GM23338 (cell line): ENCODE measurements around the gene GTPBP8. TPM values are rescaled to one million over a fixed set of nuclear protein-coding genes. Genes with fewer than 3 reads are reported as not detected.

Source experiments
- ATAC-seq: fragments of 200-7000 bp; cut with Tn5 transposase; 3 replicates; pipeline ENCODE4 v1.9.1; 2020
- DNase-seq: peaks from one replicate; pipeline ENCODE4 v3.0.0-alpha.2; 2015; ENCODE audit warnings: low spot score
- H2AFZ ChIP-seq: fragments of 200-600 bp; sonication (generic); 2 replicates; pipeline ENCODE4 v1.8.0; 2016; ENCODE audit warnings: antibody characterized with exemption, mild to moderate bottlenecking, moderate library complexity
- H3F3A ChIP-seq: fragments of 200-600 bp; sonication (generic); replicated peaks from 2 replicates; pipeline ENCODE4 v1.8.0; 2017; ENCODE audit warnings: antibody characterized with exemption, mixed run types, low read depth
- H3K27ac ChIP-seq: fragments of 200-600 bp; sonication (generic); 2 replicates; pipeline ENCODE4 v1.6.1; 2016; ENCODE audit warnings: low read depth
- H3K27me3 ChIP-seq: fragments of 200-600 bp; sonication (generic); 2 replicates; pipeline ENCODE4 v1.8.0; 2016; ENCODE audit warnings: mild to moderate bottlenecking, mixed run types, moderate library complexity; ENCODE audit not compliant: insufficient read depth
- H3K36me3 ChIP-seq: fragments of 200-600 bp; sonication (generic); 2 replicates; pipeline ENCODE4 v1.8.0; 2016; ENCODE audit warnings: mild to moderate bottlenecking; ENCODE audit not compliant: insufficient read depth
- H3K4me1 ChIP-seq: fragments of 200-600 bp; sonication (generic); 2 replicates; pipeline ENCODE4 v1.8.0; 2016; ENCODE audit warnings: mild to moderate bottlenecking, moderate library complexity; ENCODE audit not compliant: insufficient read depth
- H3K4me2 ChIP-seq: fragments of 200-600 bp; sonication (generic); 2 replicates; pipeline ENCODE4 v1.7.1; 2017; ENCODE audit warnings: mixed run types
- H3K4me3 ChIP-seq: fragments of 200-600 bp; sonication (generic); 2 replicates; pipeline ENCODE4 v1.6.1; 2016; ENCODE audit warnings: mixed run types
- H3K79me2 ChIP-seq: fragments of 200-600 bp; sonication (generic); replicated peaks from 2 replicates; pipeline ENCODE4 v1.8.0; 2017; ENCODE audit warnings: mild to moderate bottlenecking; ENCODE audit not compliant: insufficient read depth
- H3K9me2 ChIP-seq: fragments of 200-600 bp; sonication (generic); 2 replicates; pipeline ENCODE4 v1.8.0; 2017; ENCODE audit not compliant: insufficient read depth
- H4K20me1 ChIP-seq: fragments of 200-600 bp; sonication (generic); replicated peaks from 2 replicates; pipeline ENCODE4 v1.8.0; 2017; ENCODE audit warnings: mild to moderate bottlenecking; ENCODE audit not compliant: insufficient read depth
- H3K27ac Mint-ChIP-seq: 2 replicates; pipeline ENCODE4 v1.8.0; 2020; ENCODE audit warnings: inconsistent platforms, mild to moderate bottlenecking, moderate library complexity, mixed read lengths
- H3K27me3 Mint-ChIP-seq: 3 replicates; pipeline ENCODE4 v1.8.0; 2022; ENCODE audit warnings: low read depth, mild to moderate bottlenecking, moderate library complexity, mixed read lengths, inconsistent platforms; ENCODE audit not compliant: insufficient read depth, poor library complexity
- H3K36me3 Mint-ChIP-seq: 3 replicates; pipeline ENCODE4 v1.8.0; 2021; ENCODE audit warnings: low read depth, mild to moderate bottlenecking, inconsistent platforms, moderate library complexity, mixed read lengths
- H3K4me1 Mint-ChIP-seq: 3 replicates; pipeline ENCODE4 v1.8.0; 2020; ENCODE audit warnings: mild to moderate bottlenecking, inconsistent platforms, mixed read lengths
- H3K4me3 Mint-ChIP-seq: 3 replicates; pipeline ENCODE4 v1.8.0; 2021; ENCODE audit warnings: moderate library complexity, mild to moderate bottlenecking, inconsistent platforms, mixed read lengths
- H3K9me3 Mint-ChIP-seq: 3 replicates; pipeline ENCODE4 v1.8.0; 2020; ENCODE audit warnings: moderate library complexity, mild to moderate bottlenecking, inconsistent platforms, mixed read lengths
- CREB1 ChIP-seq: fragments of 250-450 bp; sonication (Bioruptor Pico); IDR thresholded peaks from 2 replicates; pipeline ENCODE4 v1.5.0; 2020; ENCODE audit warnings: low read depth, mild to moderate bottlenecking, moderate library complexity
- CTCF ChIP-seq, 2 experiments: fragments of 200-600 bp in 1 of 2; sonication (generic) in 1 of 2; conservative IDR thresholded peaks; 2 replicates each; pipeline versions ENCODE4 v1.5.1 to v1.6.1; 2016 to 2017; ENCODE audit warnings: antibody characterized with exemption in 2 of 2, low read depth in 2 of 2, mild to moderate bottlenecking in 2 of 2, moderate library complexity in 1 of 2
- EZH2 ChIP-seq: fragments of 200-600 bp; sonication (generic); IDR thresholded peaks from one replicate; pipeline ENCODE4 v1.8.0; 2017; ENCODE audit warnings: antibody characterized with exemption, mild to moderate bottlenecking, low read depth; ENCODE audit not compliant: unreplicated experiment
- EZH2phosphoT487 ChIP-seq: fragments of 200-600 bp; sonication (generic); IDR thresholded peaks from one replicate; pipeline ENCODE4 v1.8.1; 2018; ENCODE audit warnings: antibody characterized with exemption; ENCODE audit not compliant: unreplicated experiment
- JUNB ChIP-seq: IDR thresholded peaks from one replicate; pipeline ENCODE4 v1.6.1; 2016; ENCODE audit warnings: antibody characterized with exemption; ENCODE audit not compliant: unreplicated experiment
- NANOG ChIP-seq: IDR thresholded peaks from 2 replicates; pipeline ENCODE4 v1.6.1; 2016; ENCODE audit warnings: antibody characterized with exemption, borderline replicate concordance
- POLR2AphosphoS5 ChIP-seq: IDR thresholded peaks from 2 replicates; pipeline ENCODE4 v1.6.1; 2016; ENCODE audit warnings: antibody characterized with exemption, low read depth
- STAT1 ChIP-seq: IDR thresholded peaks from one replicate; pipeline ENCODE4 v1.6.1; 2016; ENCODE audit warnings: antibody characterized with exemption; ENCODE audit not compliant: unreplicated experiment
- ZNF114 ChIP-seq: fragments of 250-450 bp; sonication (Bioruptor Pico); IDR thresholded peaks from 2 replicates; pipeline ENCODE4 v1.5.0; 2020; ENCODE audit warnings: mild to moderate bottlenecking, moderate library complexity
- ZNF331 ChIP-seq: fragments of 250-450 bp; sonication (Bioruptor Pico); IDR thresholded peaks from 2 replicates; pipeline ENCODE4 v1.5.0; 2020; ENCODE audit warnings: low read depth, mild to moderate bottlenecking, moderate library complexity
- polyA plus RNA-seq: library from polyadenylated mRNA; unstranded; fragments of >200 nt; fragmentation: Nextera tagmentation; extraction: Ambion mirVana; gene quantifications from 2 replicates; pipeline ENCODE4 v1.2.1, GENCODE V29; 2016
- total RNA-seq: library from RNA; depleted of rRNA; stranded (reverse); fragments of >200 nt; shearing (Covaris generic); gene quantifications from 2 replicates; pipeline ENCODE4 v1.2.3, GENCODE V29; 2014
- TF ChIP-seq, protein P1 (sequence below): IDR thresholded peaks from 2 replicates; pipeline ENCODE4 v1.6.1; 2016; ENCODE audit warnings: antibody characterized with exemption
- TF ChIP-seq, protein P2 (sequence below): IDR thresholded peaks from one replicate; pipeline ENCODE4 v1.6.1; 2018; ENCODE audit warnings: antibody characterized with exemption; ENCODE audit not compliant: unreplicated experiment

GTPBP8 gene
- total and polyA plus RNA-seq, 2 experiments from 2014 or later, result 39.9 to 47.1 TPM

DNA sequence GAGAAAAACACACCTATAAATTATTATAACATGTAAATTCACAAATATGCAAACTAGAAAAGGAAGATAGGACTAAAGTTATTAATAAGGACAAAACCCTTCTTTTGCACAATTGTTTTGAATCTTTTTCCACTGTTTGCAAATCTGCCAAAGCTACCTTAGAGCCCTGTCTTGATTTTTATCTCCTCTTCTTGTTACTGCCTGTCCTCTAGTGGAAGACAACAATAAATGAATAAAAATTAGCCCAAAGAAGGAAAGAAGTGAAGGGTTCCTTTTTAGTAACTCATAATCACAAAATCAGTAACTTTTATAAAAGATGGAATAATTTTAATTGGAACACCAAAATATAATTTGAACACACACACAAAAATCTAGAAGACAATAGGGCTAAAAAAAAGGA lies 18.6 kb upstream of the GTPBP8 start:
- H3K4me1 ChIP-seq, result no peaks in the 10 kb centered on the region

DNA sequence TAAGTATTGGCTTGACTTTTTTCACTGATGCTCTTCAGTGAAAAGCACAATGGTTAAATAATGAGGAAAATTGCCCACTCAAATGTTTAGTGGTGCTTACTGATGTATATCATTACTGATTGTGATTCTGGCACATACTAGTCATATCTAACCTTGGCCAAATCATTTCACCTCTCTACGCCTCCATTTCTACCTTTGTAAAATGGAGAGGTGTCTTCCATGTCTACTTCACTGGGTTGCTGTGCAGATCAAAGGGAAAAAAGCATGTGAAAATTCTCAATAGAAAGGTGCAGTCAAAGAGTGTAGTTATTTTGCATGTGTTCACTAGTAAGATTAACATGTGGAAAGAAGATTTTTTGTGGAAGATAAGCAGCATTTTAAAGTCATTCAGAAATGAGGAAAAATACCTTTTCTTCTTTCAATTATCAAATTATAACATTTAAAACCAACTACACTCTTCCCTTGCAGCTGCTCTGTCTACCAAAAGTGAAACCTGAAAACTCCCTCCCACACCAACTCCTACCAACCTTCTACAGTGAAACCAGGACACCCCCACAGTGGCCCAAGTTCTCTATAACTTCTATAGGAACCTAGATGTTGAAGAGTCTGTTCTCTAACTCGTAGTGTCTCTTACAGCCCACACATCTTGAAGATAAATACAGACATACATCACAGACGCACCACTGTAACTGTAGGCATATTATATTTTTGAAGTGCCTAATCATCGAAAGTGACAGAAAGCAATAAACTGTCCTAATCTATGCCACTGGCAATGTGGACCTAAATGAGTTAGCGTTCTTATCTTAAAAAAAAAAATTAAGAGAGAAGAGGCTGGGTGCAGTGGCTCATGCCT lies 17.2 kb upstream of the GTPBP8 start:
- ATAC-seq, result no peak
- Mint-ChIP-seq H3K4me3 (no peak overlapping the region), H3K36me3 (no peaks in the 10 kb centered on the region), H3K27me3 (no peaks in the 10 kb centered on the region), H3K27ac (no peak overlapping the region), H3K9me3 (no peaks in the 10 kb centered on the region), H3K4me1 (no peaks in the 10 kb centered on the region)
- H3K4me2 ChIP-seq, result no peak overlapping the region
- H2AFZ ChIP-seq, result no peak overlapping the region
- H3K79me2 ChIP-seq, result no peaks in the 10 kb centered on the region
- no peak for DNase-seq
- no peaks in the 10 kb centered on the region for H3K36me3 ChIP-seq
- H3K4me3 ChIP-seq, result no peak overlapping the region
- no peaks in the 10 kb centered on the region for H4K20me1 ChIP-seq
- no peaks in the 10 kb centered on the region for H3K9me2 ChIP-seq
- H3K4me1 ChIP-seq, result no peaks in the 10 kb centered on the region
- H3F3A ChIP-seq, result no peaks in the 10 kb centered on the region
- no peaks in the 10 kb centered on the region for H3K27me3 ChIP-seq
- H3K27ac ChIP-seq, result no peak overlapping the region
- no peak for TF ChIP-seq NANOG
- TF ChIP-seq, protein P1, sequence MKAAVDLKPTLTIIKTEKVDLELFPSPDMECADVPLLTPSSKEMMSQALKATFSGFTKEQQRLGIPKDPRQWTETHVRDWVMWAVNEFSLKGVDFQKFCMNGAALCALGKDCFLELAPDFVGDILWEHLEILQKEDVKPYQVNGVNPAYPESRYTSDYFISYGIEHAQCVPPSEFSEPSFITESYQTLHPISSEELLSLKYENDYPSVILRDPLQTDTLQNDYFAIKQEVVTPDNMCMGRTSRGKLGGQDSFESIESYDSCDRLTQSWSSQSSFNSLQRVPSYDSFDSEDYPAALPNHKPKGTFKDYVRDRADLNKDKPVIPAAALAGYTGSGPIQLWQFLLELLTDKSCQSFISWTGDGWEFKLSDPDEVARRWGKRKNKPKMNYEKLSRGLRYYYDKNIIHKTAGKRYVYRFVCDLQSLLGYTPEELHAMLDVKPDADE, result no peak
- TF ChIP-seq, protein P2, sequence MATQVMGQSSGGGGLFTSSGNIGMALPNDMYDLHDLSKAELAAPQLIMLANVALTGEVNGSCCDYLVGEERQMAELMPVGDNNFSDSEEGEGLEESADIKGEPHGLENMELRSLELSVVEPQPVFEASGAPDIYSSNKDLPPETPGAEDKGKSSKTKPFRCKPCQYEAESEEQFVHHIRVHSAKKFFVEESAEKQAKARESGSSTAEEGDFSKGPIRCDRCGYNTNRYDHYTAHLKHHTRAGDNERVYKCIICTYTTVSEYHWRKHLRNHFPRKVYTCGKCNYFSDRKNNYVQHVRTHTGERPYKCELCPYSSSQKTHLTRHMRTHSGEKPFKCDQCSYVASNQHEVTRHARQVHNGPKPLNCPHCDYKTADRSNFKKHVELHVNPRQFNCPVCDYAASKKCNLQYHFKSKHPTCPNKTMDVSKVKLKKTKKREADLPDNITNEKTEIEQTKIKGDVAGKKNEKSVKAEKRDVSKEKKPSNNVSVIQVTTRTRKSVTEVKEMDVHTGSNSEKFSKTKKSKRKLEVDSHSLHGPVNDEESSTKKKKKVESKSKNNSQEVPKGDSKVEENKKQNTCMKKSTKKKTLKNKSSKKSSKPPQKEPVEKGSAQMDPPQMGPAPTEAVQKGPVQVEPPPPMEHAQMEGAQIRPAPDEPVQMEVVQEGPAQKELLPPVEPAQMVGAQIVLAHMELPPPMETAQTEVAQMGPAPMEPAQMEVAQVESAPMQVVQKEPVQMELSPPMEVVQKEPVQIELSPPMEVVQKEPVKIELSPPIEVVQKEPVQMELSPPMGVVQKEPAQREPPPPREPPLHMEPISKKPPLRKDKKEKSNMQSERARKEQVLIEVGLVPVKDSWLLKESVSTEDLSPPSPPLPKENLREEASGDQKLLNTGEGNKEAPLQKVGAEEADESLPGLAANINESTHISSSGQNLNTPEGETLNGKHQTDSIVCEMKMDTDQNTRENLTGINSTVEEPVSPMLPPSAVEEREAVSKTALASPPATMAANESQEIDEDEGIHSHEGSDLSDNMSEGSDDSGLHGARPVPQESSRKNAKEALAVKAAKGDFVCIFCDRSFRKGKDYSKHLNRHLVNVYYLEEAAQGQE, result no peak
- no peak for TF ChIP-seq ZNF114 (CRISPR knock-in tag)
- no peak for TF ChIP-seq EZH2
- TF ChIP-seq EZH2phosphoT487, result no peak
- no peak for TF ChIP-seq STAT1
- TF ChIP-seq CTCF (conservative IDR thresholded peaks at IDR 0.05; ENCODE audit: low read depth in 2 of 2), result no peak
- no peak for TF ChIP-seq CREB1
- TF ChIP-seq POLR2AphosphoS5, result no peak
- no peak for TF ChIP-seq JUNB
- TF ChIP-seq ZNF331 (CRISPR knock-in tag), result no peak

More for the DNA sequence above, 18.6 kb upstream of the GTPBP8 start:
- ATAC-seq (no peak), DNase-seq (no peak)
- Histone ChIP-seq H2AFZ (no peak overlapping the region), H3K36me3 (no peaks in the 10 kb centered on the region), H3K27ac (no peak overlapping the region), H3F3A (no peaks in the 10 kb centered on the region), H3K27me3 (no peaks in the 10 kb centered on the region), H4K20me1 (no peaks in the 10 kb centered on the region), H3K79me2 (no peaks in the 10 kb centered on the region), H3K9me2 (no peaks in the 10 kb centered on the region), H3K4me2 (no peak overlapping the region), H3K4me3 (no peak overlapping the region)
- Mint-ChIP-seq H3K9me3 (no peaks in the 10 kb centered on the region), H3K4me3 (no peak overlapping the region), H3K27me3 (no peaks in the 10 kb centered on the region), H3K4me1 (no peaks in the 10 kb centered on the region), H3K27ac (no peak overlapping the region), H3K36me3 (no peaks in the 10 kb centered on the region)
- TF ChIP-seq STAT1 (no peak), CREB1 (no peak), CTCF (conservative IDR thresholded peaks at IDR 0.05; ENCODE audit: low read depth in 2 of 2) (no peak; a peak in 1 of 4 replicates)
